A549 treated with CORT108297 at 1 μM for 4 hours (cell line): ENCODE measurements around the gene CARS1. TPM values are rescaled to one million over a fixed set of nuclear protein-coding genes. Genes with fewer than 3 reads are reported as not detected.

Experiments used
- total RNA-seq: library from RNA; stranded (reverse); fragments of 200-300 nt; extraction: Qiagen RNA extraction; gene quantifications from 5 replicates; pipeline ENCODE4 v1.2.3, GENCODE V29; 2022

Gene CARS1
- total RNA-seq = 59.7 to 63.8 TPM (median 61.0 TPM) in 5 replicates

DNA sequence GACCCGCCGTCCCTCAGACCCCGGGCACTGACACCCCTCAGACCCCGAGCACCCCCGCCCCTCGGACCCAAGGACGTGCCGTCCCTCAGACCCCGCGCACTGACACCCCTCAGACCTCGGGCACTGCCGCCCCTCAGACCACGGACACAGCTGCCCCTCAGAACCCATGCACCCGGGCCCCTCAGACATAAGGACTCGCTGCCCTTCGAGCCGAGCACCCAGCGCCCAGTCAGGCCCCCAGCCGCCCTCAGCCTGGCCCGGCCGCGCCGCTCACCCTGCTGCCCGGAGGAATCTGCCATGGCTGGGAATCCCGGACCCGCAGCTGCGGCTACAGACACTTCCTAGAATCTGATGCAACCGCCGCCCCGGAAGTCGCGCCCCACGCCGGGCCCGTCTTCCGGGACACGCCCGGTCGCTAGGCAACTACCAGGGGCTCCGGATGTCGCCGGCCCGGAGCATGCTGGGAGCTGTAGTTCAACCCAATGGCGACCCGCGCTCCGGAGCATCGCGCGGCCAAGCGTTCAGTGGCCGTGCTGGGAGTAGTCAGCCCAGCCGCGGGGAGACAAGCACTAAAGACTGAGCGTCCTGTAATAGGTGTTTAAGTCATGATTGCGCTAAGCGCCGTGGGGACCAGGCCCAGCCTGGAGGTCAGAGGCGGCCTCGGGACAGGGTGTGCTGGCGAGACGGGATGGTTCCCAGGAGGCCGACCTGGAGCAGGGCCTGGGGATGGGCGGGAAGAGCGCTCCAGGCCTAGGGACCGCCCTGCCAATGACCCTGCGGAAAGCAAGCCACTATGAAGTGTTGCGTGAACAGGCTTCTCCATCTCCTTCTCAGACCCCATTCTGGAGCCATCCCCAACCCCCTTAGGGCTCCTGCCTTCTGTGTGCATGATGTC, at the start of gene CARS1:
TSS of gene CARS1 (minus strand) at position 355 of the 895 bp plus-strand sequence. CDS start at position 299, 56 bp downstream.

DNA sequence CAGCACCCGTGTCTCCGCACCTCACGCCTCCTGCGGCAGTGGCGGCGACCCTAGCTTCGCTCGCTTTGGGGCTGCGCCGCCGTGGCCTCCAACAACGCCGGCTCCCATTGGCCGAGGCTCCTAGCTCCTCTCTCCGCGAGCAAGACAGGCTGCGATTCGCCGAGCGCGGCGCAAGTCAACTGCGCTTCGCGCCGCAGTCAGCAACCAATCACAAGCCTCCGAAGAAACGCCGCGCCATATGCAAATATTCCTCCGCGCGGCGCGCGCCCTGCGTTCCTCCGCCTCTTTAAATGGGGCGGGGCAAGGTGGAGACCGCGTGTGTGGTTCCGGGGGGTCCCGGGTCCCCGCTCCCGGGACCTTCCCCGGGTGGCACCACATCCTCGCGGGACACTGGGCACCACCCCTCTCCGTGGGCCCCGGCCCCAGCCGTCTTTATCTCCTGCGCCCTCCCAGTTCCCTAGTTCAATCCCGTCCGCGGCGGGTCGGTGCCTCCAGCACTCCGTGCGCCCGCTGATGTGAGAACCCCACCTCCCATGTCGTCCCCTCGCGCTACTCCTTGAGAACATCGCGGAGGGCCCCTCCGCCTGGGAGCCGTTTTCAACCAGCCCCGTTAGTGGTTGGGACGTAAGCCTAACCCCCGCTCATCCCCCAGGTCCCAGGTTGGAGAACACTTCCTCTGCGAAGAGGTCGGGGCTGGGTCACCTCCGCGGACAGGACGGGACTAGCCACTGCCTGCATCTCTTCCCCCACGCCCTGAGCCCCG, 64.8 kb downstream of the CARS1 start, which contains the start of gene NAP1L4:
TSS of gene NAP1L4 (minus strand) at position 96 of the 763 bp plus-strand sequence. CDS start 13,109 bp downstream, outside the sequence.

Other genes starting within 250 kb of the CARS1 start
- gene CDKN1C, start 171.6 kb downstream of the CARS1 start, total RNA-seq = 0.74 to 1.1 TPM (median 0.81 TPM) in 5 replicates
- 97.7 to 149 TPM (median 122 TPM) in 5 replicates for gene PHLDA2, start 128.0 kb downstream of the CARS1 start, total RNA-seq
- gene NAP1L4, start 65.1 kb downstream of the CARS1 start, total RNA-seq = 112 to 140 TPM (median 122 TPM) in 5 replicates
- 4.7 to 8.5 TPM (median 6.8 TPM) in 5 replicates for gene OSBPL5, start 107.9 kb upstream of the CARS1 start, total RNA-seq
- not detected in 5 replicates for gene MRGPRG, start 161.4 kb upstream of the CARS1 start, total RNA-seq
- gene MRGPRE, start 175.0 kb upstream of the CARS1 start, total RNA-seq = 0.09 to 0.17 TPM (median 0.10 TPM) in 3 of 5 replicates, not detected in the others